Skeletal muscle tissue (tissue), 4 donors: ENCODE measurements around the gene MAD1L1. TPM values are rescaled to one million over a fixed set of nuclear protein-coding genes. Genes with fewer than 3 reads are reported as not detected.
A peak's percentile ranks its signal among the peaks of the same experiment; 100 is the strongest.

ENCODE experiments used
- H3K27ac ChIP-seq: one replicate; pipeline ENCODE4 v1.7.0; 2013; ENCODE audit warnings: mild to moderate bottlenecking, low read depth, low read length, inconsistent platforms
- H3K27me3 ChIP-seq, 3 donors: one replicate each; pipeline ENCODE4 v1.7.0; 2013; ENCODE audit warnings: low read length in 3 of 3; ENCODE audit not compliant: control insufficient read depth in 3 of 3, insufficient read depth in 3 of 3
- H3K36me3 ChIP-seq, 3 donors: one replicate each; pipeline ENCODE4 v1.7.0; 2013; ENCODE audit warnings: low read length in 3 of 3; ENCODE audit not compliant: control insufficient read depth in 3 of 3, insufficient read depth in 3 of 3
- H3K4me1 ChIP-seq, 3 donors: one replicate each; pipeline ENCODE4 v1.7.0; 2013; ENCODE audit warnings: low read length in 3 of 3, mild to moderate bottlenecking in 3 of 3; ENCODE audit not compliant: control insufficient read depth in 3 of 3, insufficient read depth in 3 of 3
- H3K4me3 ChIP-seq, 3 donors: one replicate each; pipeline ENCODE4 v1.7.0; 2013; ENCODE audit warnings: low read length in 3 of 3
- H3K9ac ChIP-seq, 3 donors: one replicate each; pipeline ENCODE4 v1.7.0; 2013; ENCODE audit warnings: low read length in 3 of 3, mild to moderate bottlenecking in 3 of 3, moderate library complexity in 2 of 3, low read depth in 1 of 3
- H3K9me3 ChIP-seq, 3 donors: one replicate each; pipeline ENCODE4 v1.7.0; 2013; ENCODE audit warnings: low read length in 3 of 3; ENCODE audit not compliant: control insufficient read depth in 3 of 3
- total RNA-seq: library from RNA; depleted of rRNA; stranded (reverse); fragments of >200 nt; gene quantifications from one replicate; pipeline ENCODE4 v1.2.3, GENCODE V29; 2014
- donor health status: Osteomylitis.

Gene MAD1L1
- total RNA-seq, 1 donor from 2014 or later: 42.3 TPM

DNA sequence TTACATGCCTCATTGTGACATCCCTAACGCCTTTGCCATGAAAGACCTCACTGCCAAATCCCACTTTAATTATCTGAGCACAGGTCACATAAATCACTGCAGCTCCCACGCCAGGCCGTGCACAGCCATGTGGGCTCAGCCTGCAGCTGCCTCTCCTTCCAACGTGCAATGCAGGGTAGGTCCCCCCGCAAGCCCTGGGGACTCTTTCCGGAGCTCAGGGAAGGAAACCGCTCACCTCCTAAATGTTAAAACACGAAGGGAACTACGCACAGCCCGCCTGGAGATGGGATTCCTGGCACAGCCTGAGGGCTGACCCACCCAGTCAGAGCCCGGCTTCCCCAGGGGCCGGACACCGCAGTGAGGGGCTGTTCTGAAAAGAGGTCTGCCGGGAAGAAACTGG is 128.0 kb downstream of the MAD1L1 start:
- Histone ChIP-seq H3K9me3 (no peaks in the 10 kb centered on the region), H3K27ac (no peak overlapping the region), H3K4me1 (peaks cover 30 to 33% (median 30%) of the 10 kb centered on the region in 3 donors), H3K4me3 (no peak overlapping the region), H3K9ac (peak overlapping the region in 2 of 3 donors; percentile 1 to 36), H3K36me3 (no peaks in the 10 kb centered on the region), H3K27me3 (no peaks in the 10 kb centered on the region)

DNA sequence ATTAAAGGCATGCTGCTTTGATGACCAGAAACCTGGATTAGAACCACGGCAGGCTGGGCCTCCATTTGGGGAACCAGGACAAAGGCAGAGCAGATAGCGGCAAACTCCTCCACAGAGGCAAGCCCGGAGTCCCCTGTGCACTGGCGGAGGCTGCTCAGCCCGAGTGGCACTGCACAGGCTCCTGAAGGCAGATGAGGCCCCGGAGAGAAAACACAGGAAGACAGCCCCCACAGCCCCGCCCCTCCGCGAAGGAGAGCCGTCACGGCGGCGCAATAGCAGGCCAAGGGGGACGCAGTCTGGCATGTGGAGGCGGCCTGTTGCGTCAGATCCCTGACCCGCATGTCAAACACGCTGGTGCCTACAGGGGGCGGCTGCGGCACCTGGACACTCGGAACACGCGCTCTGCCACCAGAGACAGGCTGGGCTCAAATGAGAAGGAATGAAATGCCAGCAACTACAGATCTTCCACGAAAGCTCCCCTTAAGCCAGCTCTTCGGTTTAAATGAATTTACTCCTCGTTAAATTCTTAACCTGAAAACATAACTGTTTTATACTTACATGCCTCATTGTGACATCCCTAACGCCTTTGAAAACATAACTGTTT is 128.5 kb downstream of the MAD1L1 start:
- H3K27ac ChIP-seq: no peak overlapping the region
- no peaks in the 10 kb centered on the region for H3K9me3 ChIP-seq

DNA sequence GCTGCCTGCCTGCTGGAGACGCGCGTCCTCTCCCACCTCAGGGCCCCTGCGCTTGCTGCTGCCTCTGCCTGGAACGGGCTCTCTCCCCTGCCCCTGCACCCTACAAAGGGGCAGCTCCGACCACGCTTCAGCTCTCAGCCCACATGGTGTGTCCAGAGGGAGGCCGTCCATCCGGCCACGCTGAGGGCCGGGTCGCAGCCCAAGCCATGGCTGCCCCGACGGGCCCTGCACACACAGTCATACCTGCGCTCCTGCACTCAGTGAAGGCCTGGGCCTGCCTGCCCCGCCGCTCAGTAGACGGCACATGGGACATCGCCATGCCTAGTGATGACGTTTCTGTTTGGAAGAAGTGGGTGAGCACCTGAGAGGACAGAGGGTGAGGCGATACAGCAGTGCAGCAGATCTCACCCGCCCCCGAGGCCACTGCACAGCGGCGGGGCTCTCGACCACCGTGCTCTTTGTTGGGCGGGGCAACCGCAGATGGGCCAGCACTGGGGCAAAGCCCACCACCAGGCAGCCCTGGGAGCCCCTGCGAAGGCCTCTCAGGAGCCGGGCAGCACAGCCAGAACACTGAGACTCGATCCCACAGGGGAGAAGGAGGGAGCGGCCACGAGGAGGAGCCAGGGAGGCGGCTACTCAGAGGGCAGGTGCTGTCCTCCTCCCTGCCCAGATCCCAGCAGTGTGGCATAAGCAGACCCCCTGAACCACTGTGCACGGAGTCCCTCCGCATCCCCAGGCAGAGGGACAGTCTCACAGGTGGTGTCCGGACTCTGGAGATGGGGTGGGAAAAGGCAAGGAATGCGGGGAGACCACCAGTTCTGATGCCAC is 129.5 kb downstream of the MAD1L1 start:
- H3K27ac ChIP-seq: no peak overlapping the region
- H3K36me3 ChIP-seq: no peaks in the 10 kb centered on the region
- H3K27me3 ChIP-seq: no peaks in the 10 kb centered on the region
- H3K4me3 ChIP-seq: no peak overlapping the region
- peak overlapping the region in 1 of 3 donors; percentile 62 for H3K9ac ChIP-seq
- peaks cover 30 to 33% (median 30%) of the 10 kb centered on the region in 3 donors for H3K4me1 ChIP-seq
- H3K9me3 ChIP-seq: no peaks in the 10 kb centered on the region

More for the DNA sequence above, 128.5 kb downstream of the MAD1L1 start:
- no peaks in the 10 kb centered on the region for H3K36me3 ChIP-seq
- H3K4me3 ChIP-seq: peak overlapping the region in 2 of 3 donors; percentile 34 to 58
- no peaks in the 10 kb centered on the region for H3K27me3 ChIP-seq
- peaks cover 30 to 33% (median 30%) of the 10 kb centered on the region in 3 donors for H3K4me1 ChIP-seq
- H3K9ac ChIP-seq: peak overlapping the region; percentile 7 to 62 (median 46)

DNA sequence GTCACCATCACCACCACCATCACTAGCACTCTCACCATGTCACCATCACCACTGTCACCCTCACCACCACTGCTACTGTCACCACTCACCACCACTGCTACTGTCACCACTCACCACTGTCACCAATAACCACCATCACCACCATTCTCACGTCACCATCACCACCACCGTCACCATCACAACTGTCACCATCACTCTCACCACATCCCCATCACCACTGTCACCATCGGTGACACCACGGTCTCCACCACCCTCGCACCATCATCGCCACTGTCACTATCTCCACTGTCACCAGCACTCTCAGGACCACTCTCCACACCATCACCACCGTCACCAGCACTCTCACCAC is 130.4 kb downstream of the MAD1L1 start:
- Histone ChIP-seq H3K4me3 (no peak overlapping the region), H3K27ac (no peak overlapping the region), H3K4me1 (peaks cover 27 to 29% (median 28%) of the 10 kb centered on the region in 3 donors), H3K36me3 (no peaks in the 10 kb centered on the region), H3K27me3 (no peaks in the 10 kb centered on the region), H3K9me3 (no peaks in the 10 kb centered on the region), H3K9ac (no peak overlapping the region)

DNA sequence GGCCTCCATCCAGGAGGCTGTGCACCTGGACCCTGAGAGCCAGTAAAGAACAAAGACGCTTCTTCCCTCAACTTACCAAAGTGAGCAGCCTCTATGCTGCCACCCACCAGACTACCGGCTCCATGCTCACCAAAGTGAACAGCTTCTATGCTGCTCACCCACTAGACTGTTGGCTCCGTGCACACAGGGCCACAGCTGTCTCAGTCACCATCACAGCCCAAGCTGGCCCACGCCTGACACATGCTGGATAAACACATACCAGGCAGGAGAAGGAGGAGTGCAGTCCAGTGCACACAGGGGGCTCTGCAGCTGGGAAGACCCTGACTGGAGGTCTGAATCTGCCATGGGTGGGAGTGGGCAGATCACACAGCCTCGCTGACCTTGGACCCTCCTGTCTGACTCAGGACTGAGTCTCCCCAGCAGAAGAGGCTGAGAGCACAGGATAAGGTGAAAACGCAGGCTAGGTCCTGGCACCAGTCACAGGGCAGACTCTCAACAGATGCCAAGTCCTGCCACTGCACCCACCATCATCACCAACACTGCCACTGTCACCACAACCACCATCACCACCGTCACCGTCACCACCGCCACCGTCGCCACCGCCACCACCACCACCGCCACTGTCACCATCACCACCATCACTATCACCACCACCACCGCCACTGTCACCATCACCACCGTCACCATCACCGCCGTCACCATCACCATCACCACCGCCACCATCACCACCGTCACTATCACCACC is 130.9 kb downstream of the MAD1L1 start:
- Histone ChIP-seq H3K27me3 (no peaks in the 10 kb centered on the region), H3K4me3 (no peak overlapping the region), H3K27ac (no peak overlapping the region), H3K9ac (no peak overlapping the region), H3K9me3 (no peaks in the 10 kb centered on the region), H3K36me3 (no peaks in the 10 kb centered on the region), H3K4me1 (peaks cover 22 to 24% (median 22%) of the 10 kb centered on the region in 3 donors)

DNA sequence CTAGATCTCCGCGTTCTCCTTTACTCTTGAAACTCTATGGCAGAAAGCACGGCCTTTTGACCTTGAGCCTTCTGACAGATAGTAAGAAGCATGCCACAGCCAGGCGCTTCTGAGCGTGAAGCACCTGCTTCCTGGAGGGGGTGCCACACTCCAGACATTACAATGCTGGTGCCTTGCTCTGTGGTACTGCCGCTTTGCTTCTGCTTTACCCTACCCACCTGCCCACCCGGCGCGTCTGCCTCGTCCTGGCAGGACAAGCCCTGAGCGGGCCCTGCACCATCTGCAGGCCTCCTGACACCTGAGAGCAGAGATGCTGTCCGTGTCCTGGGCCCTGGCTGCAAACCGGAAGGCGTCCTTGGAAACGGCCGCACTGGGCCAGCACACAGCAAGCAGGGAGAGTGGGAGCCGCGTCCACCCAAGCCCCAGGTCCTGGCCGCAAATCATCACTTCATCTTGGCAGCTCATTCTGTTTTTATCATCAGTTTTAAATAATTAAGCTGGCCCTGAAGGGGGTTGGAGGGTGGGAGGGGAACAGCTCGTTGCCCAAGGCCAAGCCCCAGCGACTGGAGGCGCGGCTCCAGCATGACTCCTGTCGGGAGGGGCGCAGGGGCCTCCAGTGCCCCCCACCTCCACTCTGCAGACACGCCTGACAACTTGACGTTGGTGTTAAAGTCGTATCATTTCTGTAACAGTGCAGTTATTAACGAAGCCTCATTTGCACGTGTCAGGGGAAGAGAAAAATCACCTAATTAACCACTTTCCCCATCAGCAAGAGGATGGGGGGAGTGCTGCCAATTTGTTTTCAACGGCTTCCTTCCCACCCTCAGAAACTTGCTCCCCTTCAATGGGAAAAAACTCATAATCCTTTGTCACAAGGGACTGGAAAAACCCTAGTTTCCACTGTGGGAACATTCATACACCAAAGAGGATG is 132.2 kb downstream of the MAD1L1 start:
- Histone ChIP-seq H3K9ac (no peak overlapping the region), H3K9me3 (no peaks in the 10 kb centered on the region), H3K27ac (no peak overlapping the region), H3K4me3 (no peak overlapping the region), H3K4me1 (peaks cover 17 to 20% (median 19%) of the 10 kb centered on the region in 3 donors), H3K27me3 (no peaks in the 10 kb centered on the region), H3K36me3 (no peaks in the 10 kb centered on the region)

DNA sequence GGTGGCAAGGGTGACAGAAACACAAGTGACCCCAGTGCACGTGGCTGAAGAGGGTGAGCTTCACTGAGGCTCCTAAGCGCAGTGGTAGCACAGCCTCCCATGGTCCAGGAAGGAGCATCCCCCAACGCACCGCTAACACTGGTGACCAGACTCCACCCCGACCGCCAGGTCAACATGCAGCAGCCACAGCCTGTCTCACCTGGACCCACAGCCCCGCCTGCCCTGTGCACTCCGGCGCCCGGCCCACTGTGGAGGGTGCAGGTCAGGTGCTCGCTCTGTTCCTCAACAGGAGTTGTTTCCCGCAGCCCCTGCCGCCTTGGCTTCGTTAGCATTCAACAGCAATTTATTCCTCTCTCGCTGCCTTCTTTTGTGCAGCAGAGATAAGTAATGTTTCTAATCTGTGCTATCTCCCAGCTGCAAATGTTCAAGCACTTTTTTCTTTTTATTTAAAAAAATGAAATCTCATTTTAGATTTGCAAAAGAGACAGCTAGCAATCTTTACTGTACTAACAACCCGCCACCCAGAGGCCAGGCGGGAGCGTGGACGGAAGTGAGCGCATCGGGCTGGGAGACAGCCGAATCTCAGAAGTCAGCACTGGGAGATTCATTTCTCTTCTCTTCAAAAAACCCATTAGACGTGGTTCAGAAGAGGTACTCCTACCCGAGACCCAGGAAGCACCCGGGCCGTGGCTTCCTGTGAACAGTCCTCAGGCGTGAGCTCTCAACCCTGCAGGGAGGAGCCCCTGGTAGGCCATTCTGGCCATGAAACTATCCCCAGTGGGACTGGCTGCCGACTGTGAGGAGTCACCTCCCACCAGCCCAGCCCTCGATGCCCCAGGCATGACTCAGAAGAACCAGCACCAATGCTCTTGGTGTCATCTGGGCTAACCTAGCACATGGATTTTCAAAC is 133.4 kb downstream of the MAD1L1 start:
- Histone ChIP-seq H3K4me1 (peaks cover 9 to 11% (median 10%) of the 10 kb centered on the region in 3 donors), H3K27me3 (no peaks in the 10 kb centered on the region), H3K4me3 (no peak overlapping the region), H3K27ac (no peak overlapping the region), H3K9ac (no peak overlapping the region), H3K36me3 (no peaks in the 10 kb centered on the region), H3K9me3 (no peaks in the 10 kb centered on the region)

DNA sequence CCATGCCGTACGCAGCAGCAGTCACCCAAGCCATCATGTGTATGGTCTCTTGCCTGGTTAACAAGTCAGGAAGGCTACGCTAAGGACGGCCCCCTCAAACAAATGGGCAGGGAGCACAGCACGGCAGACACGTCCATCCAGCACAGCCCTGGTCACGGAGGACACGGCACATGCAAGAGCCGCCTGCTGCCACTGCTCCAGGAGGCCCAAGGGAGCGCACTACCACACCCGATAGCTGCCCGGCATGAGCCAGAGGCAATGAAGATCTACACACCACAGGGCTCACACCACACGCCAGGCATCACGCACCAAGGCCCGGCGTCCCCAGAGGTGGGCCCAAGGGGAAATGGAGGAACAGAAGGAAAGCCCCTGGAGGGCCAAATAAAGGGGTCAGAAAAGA is 134.2 kb downstream of the MAD1L1 start:
- Histone ChIP-seq H3K27me3 (no peaks in the 10 kb centered on the region), H3K4me3 (no peak overlapping the region), H3K36me3 (no peaks in the 10 kb centered on the region), H3K9me3 (no peaks in the 10 kb centered on the region), H3K27ac (no peak overlapping the region), H3K9ac (no peak overlapping the region), H3K4me1 (peaks cover 1 to 3% (median 2%) of the 10 kb centered on the region in 3 donors)
